Stimulated activated naive CD8-positive, alpha-beta T cell treated with anti-CD3 and anti-CD28 coated beads, Interleukin-15, Interleukin-2, amounts not matched to agents 100 ng/mL and 50 ng/mL, for 24 hours (primary cell): ENCODE results near the gene CEACAM21.

Experiments used
- H3K27ac Mint-ChIP-seq: one replicate; pipeline ENCODE4 v1.8.0; 2021; ENCODE audit warnings: mild to moderate bottlenecking, mixed read lengths
- H3K27me3 Mint-ChIP-seq: one replicate; pipeline ENCODE4 v1.8.0; 2021; ENCODE audit warnings: mixed read lengths
- H3K36me3 Mint-ChIP-seq: one replicate; pipeline ENCODE4 v1.8.0; 2021; ENCODE audit warnings: low read depth, mixed read lengths
- H3K4me1 Mint-ChIP-seq: one replicate; pipeline ENCODE4 v1.8.0; 2021; ENCODE audit warnings: low read depth, mixed read lengths
- H3K4me3 Mint-ChIP-seq: one replicate; pipeline ENCODE4 v1.8.0; 2021; ENCODE audit warnings: mild to moderate bottlenecking, mixed read lengths
- H3K9me3 Mint-ChIP-seq: one replicate; pipeline ENCODE4 v1.8.0; 2021; ENCODE audit warnings: mixed read lengths

Gene CEACAM21

DNA sequence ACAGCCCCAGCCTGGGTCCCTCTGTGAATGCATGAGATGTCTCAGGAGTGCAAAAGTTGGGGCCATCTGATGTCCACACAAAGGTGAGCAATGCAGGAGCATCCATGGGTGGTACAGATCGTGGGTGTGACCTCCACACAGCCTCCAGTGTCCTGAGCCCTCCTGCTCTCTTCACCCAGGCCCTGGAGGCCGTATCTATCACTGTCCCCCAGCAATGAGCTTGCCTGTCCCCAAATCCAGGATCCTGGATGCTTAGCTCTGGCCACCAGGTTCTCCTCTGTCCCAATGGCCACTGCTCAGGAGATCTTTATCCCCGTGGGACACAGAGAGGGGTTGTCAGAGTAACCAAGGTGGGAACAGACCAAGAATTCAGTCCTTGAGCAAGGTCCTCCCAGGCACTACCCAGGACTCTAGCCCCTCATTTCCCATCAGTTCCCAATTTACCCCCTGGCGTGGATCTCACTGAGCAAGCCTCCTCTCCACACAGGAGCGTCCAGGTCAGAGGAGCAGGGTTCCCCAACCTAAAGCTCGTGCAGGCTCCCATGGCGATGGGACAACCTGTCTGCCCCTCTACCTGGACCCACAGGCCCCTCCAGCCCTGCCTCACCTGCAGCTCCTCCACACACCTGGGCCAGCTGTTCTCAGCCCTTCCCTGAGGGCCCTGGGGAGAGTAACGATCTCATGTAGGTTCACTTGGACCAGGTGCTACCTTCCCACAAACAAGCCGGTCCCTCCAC is 11.3 kb downstream of the CEACAM21 start:
- H3K4me3 Mint-ChIP-seq = no peak overlapping the region
- no peaks in the 10 kb centered on the region for H3K27me3 Mint-ChIP-seq
- no peaks in the 10 kb centered on the region for H3K4me1 Mint-ChIP-seq
- H3K27ac Mint-ChIP-seq = no peak overlapping the region
- peaks cover 30% of the 10 kb centered on the region for H3K36me3 Mint-ChIP-seq
- peaks cover 9% of the 10 kb centered on the region for H3K9me3 Mint-ChIP-seq

DNA sequence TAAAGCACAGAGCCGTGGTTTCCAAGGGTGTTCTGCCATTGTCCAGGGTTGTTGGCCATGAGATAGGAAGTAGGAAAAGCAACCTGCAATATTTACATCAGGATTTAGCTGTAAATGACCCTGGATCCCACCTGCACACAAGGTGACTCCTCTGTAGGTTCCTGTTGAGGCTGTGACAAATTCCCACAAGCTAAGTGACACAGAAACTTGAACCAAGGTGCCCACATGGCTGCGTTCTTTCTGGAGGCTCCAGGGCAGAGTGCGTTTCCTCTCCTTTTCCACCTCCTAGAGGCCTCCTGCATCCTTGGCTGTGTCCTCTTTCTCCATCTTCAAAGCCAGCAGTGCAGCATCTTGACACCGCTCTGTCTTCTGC is 11.9 kb downstream of the CEACAM21 start:
- no peak overlapping the region for H3K4me3 Mint-ChIP-seq
- H3K4me1 Mint-ChIP-seq = no peaks in the 10 kb centered on the region
- peaks cover under 1% of the 10 kb centered on the region for H3K27me3 Mint-ChIP-seq
- peaks cover 24% of the 10 kb centered on the region for H3K36me3 Mint-ChIP-seq
- H3K9me3 Mint-ChIP-seq = peaks cover 6% of the 10 kb centered on the region
- H3K27ac Mint-ChIP-seq = no peak overlapping the region

DNA sequence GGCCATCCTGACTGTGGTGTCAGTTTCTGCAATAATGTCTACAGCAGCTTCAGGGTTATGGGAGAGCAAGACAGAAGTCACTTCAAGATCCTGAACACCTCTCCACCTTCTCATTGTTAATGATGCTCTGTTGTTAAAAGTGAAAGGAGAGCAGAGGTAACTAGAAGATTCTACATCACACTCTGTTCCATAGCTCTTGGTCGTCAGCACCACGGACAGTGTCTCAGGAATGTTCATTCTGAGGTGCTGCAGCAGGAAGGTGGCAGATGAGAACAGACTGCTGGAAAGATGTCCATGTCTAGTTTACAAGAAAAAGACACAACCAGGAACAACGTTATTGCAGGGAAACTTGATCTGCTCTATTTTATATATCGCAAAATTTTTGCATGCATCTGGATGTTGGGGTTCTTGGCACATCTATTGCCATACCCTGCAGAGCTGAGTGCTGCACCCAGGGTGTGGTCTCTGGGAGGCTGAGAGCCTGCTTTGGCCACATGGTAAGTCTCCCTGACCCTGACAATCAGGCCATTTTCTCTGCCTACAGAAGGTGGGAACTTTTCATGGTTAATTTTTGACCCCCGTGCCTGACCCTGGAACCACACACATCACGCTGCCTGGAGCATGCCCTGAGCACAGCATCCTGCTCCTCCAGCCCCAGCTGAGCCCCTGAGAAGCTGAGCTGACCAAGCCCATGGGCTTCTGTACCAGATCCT is 12.7 kb downstream of the CEACAM21 start:
- H3K36me3 Mint-ChIP-seq = peaks cover 16% of the 10 kb centered on the region
- H3K27me3 Mint-ChIP-seq = peaks cover 6% of the 10 kb centered on the region
- no peaks in the 10 kb centered on the region for H3K4me1 Mint-ChIP-seq

DNA sequence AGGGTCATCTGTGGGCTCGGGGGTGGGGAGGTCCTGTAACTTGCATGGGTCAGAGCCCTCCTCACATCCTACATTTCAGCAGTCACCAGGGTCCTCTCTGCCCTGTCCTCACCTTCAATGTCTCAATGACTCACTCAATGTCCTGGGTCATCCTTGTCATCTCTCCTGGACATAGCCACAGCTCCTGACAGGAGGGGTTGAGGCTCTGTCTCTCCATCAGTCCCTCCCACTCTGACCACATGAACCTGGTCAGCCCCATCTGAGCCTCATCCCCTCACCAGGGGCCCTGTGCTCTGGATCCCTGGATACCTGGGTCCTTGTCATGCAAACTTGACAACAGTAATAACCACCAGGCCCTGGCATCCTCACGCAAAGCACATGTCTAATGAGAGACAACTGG is 13.4 kb downstream of the CEACAM21 start:
- H3K27ac Mint-ChIP-seq = no peak overlapping the region
- no peaks in the 10 kb centered on the region for H3K9me3 Mint-ChIP-seq
- no peaks in the 10 kb centered on the region for H3K4me1 Mint-ChIP-seq
- H3K4me3 Mint-ChIP-seq = no peak overlapping the region
- peaks cover 11% of the 10 kb centered on the region for H3K36me3 Mint-ChIP-seq
- peaks cover 6% of the 10 kb centered on the region for H3K27me3 Mint-ChIP-seq

More for the DNA sequence above, 12.7 kb downstream of the CEACAM21 start:
- Mint-ChIP-seq H3K9me3 (no peaks in the 10 kb centered on the region), H3K27ac (no peak overlapping the region), H3K4me3 (no peak overlapping the region)

DNA sequence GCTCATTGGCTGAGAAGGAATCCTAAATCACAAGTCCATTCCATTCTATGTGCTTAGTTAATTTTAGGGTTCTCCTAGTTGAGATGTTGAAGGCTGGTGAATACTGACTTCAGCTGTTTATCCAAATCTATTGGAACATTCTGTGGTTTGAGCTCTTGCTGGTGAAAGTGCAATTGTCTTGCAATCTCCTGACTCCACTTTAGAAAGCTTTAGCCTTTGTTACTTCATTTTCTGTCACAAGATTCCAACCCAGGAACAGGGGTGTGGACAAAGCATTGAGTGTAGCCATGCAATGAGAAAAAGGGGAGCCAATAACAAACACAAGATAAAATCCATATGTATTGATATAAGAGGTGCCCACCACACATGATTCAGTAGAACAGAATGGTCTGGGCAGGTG is 15.0 kb downstream of the CEACAM21 start:
- H3K4me1 Mint-ChIP-seq = peaks cover 6% of the 10 kb centered on the region
- H3K27me3 Mint-ChIP-seq = peaks cover 12% of the 10 kb centered on the region
- no peaks in the 10 kb centered on the region for H3K9me3 Mint-ChIP-seq
- no peak overlapping the region for H3K27ac Mint-ChIP-seq
- peaks cover 5% of the 10 kb centered on the region for H3K36me3 Mint-ChIP-seq
- no peak overlapping the region for H3K4me3 Mint-ChIP-seq

DNA sequence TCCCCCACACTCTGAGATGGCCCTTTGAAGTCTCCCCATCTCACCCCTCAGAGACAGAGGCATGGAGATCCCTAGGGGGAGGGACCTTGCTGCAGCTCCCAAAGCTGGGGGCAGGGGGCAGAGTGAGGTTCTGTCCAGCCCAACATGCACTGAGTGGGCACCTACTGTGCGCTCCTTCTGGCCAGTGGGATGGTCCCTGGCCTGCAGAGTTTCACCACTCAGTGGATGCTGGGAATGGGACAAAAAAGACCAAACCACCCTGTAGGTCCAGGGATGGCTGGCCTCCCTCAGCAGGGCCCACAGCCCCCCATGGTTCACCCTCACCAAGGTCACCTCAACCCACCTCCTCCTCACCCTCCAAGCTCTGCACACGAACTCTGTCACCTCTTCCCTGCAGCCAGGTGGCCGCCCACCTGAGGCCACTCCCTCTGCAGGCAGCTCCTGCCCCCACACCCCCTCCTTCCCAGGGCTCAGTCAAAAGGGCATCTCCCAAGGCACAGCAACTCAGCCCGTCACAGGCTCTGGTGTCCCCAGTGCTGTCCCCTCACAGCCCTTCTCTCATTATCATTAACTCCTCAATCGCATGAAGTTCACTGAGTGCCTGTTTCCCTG is 16.1 kb downstream of the CEACAM21 start:
- Mint-ChIP-seq H3K27me3 (peaks cover 22% of the 10 kb centered on the region), H3K27ac (no peak overlapping the region), H3K4me3 (no peak overlapping the region), H3K4me1 (peaks cover 6% of the 10 kb centered on the region), H3K36me3 (peaks cover 5% of the 10 kb centered on the region), H3K9me3 (no peaks in the 10 kb centered on the region)

DNA sequence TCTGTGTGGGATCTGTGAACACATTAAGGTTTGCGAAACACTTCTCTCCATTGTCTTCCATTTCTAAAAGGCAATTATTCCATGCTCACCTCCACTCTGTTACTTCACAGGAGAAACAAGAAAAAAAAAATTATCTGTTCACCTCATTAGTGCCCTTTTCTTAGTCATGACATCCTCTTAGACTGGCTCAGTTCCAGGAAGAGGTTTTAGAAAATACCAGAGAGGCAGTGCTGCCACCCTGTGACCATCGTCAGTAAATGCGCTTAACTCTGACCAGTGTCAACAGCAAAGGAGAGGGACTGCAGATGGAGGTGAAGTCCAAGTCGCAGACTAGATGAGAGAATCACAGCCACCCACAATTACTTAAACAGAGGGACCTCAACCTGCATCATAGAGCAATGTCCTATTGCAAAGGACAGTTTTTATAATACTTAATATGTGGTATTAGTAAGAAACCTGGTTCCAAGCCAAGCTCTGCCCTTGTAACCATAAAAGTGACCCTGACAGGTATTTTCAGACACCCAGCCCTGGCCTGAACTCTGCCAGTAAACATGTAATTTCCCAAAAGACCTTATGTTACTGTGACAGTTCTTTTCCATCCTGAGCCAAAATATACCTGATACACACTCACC is 19.4 kb downstream of the CEACAM21 start:
- Mint-ChIP-seq H3K36me3 (no peaks in the 10 kb centered on the region), H3K4me3 (no peak overlapping the region), H3K27me3 (peaks cover 26% of the 10 kb centered on the region), H3K9me3 (no peaks in the 10 kb centered on the region), H3K27ac (no peak overlapping the region), H3K4me1 (peaks cover 10% of the 10 kb centered on the region)

DNA sequence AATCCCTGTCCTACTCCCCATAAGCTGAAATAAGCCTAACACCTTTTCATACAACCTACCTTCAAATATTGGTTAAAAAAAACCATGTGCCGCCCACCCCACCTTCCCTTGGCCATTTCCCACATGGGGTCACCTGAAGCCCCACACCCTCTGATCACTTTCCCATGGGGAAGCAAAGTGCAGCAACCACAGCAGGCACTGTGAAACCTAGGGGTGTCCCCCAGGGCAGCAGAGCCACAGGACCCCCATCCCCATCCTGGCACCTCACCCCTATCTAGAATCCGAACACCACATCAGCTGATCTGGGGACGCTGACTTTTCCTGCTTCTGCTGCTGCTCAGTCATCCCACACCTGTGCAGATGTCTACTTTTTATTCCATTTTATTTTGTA is 19.9 kb downstream of the CEACAM21 start:
- H3K9me3 Mint-ChIP-seq = no peaks in the 10 kb centered on the region
- H3K4me1 Mint-ChIP-seq = peaks cover 10% of the 10 kb centered on the region
- no peak overlapping the region for H3K27ac Mint-ChIP-seq
- no peaks in the 10 kb centered on the region for H3K36me3 Mint-ChIP-seq
- peaks cover 26% of the 10 kb centered on the region for H3K27me3 Mint-ChIP-seq
- H3K4me3 Mint-ChIP-seq = no peak overlapping the region

DNA sequence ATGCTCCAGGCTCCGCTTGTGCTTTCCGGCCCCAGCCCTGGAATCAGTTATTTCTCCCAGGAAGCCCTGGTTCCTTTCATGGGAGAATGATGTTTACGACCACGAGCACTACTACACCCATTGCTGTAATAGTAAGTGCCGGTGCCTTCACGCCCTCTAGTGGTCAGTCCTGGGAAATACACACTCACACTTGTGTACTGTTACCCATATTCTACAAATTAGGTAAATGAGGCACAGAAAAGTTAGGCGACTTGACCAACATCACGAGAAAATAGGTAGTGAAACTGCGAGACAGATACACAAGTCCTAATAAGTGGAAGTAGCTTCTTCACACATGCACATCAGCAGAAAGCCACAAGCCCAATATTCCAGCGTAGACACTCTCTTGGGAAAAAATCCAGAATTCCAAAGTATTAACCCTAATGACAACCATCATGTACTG is 21.7 kb downstream of the CEACAM21 start:
- Mint-ChIP-seq H3K36me3 (no peaks in the 10 kb centered on the region), H3K27me3 (peaks cover 29% of the 10 kb centered on the region)

DNA sequence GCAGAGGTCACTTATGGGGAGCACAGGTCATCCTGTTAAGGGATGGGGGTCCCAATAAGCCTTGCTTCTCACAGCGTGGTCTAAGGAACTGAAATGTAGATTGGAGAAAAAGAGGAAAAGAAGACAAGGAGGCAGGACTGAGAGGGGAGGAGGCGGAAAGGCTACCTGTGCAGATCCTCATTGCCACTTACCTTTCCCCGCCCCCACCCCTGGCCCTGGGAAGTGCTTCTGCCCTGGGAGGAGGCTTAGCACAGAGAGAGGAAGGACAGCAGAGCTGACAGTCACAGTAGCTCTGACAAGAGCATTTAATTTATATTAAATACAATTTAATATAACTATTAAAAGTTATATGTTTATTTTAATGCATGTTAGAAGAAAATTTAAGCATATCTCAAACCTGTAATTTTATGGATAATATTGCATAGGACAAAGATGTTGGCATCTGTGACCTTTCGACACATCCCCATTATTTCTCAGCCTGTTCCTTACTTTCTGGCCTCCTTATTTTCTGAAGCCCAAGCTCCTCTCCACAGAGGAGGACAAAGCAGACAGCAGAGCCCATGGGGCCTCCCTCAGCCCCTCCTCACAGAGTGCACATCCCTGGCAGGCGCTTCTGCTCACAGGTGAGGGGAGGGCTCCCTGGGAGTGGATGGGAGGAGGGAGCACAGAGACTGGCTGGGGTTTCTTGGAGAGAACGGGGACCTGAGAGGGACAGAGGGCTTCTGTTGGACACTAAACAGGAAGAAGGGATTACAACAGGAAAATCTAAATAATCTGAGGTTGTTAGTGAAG is 23.4 kb downstream of the CEACAM21 start:
- Mint-ChIP-seq H3K27me3 (peaks cover 23% of the 10 kb centered on the region), H3K27ac (no peak overlapping the region), H3K9me3 (no peaks in the 10 kb centered on the region), H3K4me3 (no peak overlapping the region), H3K4me1 (peaks cover 10% of the 10 kb centered on the region), H3K36me3 (no peaks in the 10 kb centered on the region)

More for the DNA sequence above, 21.7 kb downstream of the CEACAM21 start:
- Mint-ChIP-seq H3K27ac (no peak overlapping the region), H3K4me3 (peak overlapping the region; percentile 11), H3K4me1 (peaks cover 10% of the 10 kb centered on the region), H3K9me3 (no peaks in the 10 kb centered on the region)

DNA sequence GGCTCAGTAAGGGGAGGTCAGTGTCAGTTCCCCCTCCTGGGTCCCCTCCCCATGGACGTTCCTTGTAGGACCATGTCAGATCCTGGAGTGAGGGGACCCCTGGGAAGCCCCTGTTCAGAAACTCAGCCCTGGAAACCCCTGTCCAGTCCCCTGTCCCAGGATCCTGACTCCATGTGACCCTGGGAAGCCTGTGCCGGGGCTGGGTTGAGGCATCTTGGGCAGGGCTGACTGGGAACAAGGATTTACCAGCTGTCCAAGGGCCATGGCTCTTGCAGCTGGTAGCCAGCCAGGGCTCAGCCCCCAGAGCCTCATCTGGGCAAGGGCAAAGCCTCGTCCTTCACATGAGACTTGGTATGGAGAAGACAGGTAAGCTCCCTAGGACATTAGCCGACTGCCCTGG is 25.8 kb downstream of the CEACAM21 start:
- Mint-ChIP-seq H3K27me3 (peaks cover 8% of the 10 kb centered on the region), H3K27ac (no peak overlapping the region), H3K4me3 (no peak overlapping the region), H3K4me1 (peaks cover 5% of the 10 kb centered on the region), H3K9me3 (no peaks in the 10 kb centered on the region), H3K36me3 (no peaks in the 10 kb centered on the region)

DNA sequence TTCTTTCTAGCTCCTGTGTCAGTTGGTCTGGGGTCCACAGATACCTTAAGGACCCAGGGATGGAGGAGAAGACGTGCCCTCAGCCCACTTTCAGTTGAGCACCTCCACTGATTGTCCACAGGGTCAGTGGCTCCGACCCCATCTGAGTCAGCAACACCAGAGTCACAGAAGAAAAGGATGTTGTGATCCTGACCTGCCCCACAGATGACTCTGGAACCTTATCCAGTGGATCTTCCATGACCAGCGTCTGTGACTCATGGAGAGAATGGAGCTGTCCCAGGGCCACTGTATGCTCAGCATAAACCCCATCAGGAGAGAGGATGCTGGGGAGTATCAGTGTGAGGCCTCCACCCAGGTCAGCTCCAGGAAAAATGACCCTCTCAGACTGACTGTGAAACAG is 28.9 kb downstream of the CEACAM21 start:
- no peak overlapping the region for H3K4me3 Mint-ChIP-seq

DNA sequence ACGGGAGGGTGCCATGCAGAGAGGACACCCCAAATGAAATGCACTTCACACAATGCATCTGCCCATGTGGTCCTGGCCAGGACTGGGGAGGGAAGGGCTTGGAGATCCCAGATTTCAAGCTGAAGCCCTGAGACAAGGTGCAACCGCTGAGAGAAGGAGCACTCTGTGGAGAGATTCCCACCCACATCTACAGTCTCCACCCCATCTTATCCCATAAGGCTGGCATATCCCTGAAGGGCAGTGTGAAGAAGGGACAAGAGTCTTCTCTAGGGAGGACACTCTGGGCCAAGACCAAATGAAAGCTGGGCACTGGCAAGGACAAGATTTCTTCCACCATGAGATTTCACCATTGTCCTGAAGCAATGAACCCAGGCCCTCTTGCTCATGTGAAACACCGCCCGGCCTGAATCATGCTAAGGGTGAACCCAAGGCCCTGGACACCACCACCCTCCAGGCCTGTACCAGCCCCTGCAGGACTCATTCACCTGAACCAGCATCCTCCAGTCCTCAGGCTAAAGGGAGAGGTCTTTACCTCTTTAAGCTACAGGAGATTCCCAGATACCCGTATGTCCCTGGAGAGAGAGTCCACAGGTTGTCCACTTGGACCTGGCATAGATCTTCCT is 30.4 kb downstream of the CEACAM21 start:
- H3K27me3 Mint-ChIP-seq = peaks cover 14% of the 10 kb centered on the region
- no peaks in the 10 kb centered on the region for H3K9me3 Mint-ChIP-seq
- H3K27ac Mint-ChIP-seq = no peak overlapping the region
- no peaks in the 10 kb centered on the region for H3K36me3 Mint-ChIP-seq
- H3K4me1 Mint-ChIP-seq = no peaks in the 10 kb centered on the region
- no peak overlapping the region for H3K4me3 Mint-ChIP-seq

More for the DNA sequence above, 28.9 kb downstream of the CEACAM21 start:
- Mint-ChIP-seq H3K4me1 (no peaks in the 10 kb centered on the region), H3K27me3 (peaks cover 8% of the 10 kb centered on the region), H3K27ac (no peak overlapping the region), H3K36me3 (no peaks in the 10 kb centered on the region), H3K9me3 (no peaks in the 10 kb centered on the region)

DNA sequence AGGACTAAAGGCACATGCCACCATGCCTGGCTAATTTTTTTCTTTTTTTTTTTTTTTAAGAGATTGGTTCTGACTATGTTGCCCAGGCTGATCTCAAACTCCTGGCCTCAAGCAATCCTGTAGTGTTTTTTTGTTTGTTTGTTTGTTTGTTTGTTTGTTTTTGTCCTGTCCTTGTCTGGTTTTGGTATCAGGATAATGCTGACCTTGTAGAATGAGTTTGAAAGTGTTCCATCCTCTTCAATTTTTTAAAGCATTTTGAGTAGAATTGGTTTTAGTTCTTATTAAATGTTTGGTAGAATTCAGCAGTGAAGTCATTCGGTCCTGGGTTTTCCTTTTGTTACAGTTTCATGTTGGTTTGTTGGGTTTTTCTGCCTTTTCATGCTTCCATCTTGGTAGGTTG is 31.7 kb downstream of the CEACAM21 start:
- Mint-ChIP-seq H3K27ac (no peak overlapping the region), H3K36me3 (no peaks in the 10 kb centered on the region), H3K4me1 (no peaks in the 10 kb centered on the region), H3K9me3 (no peaks in the 10 kb centered on the region), H3K27me3 (peaks cover 15% of the 10 kb centered on the region), H3K4me3 (no peak overlapping the region)
